Activated T-helper 1 cell treated with anti-CD3 and anti-CD28 coated beads, Interleukin-12 subunit alpha, Interleukin-12 subunit beta, Interleukin-2, Interleukin-4 antibody, amounts not matched to agents 30 ng/mL and 10 ng/mL and 1 ng/mL, durations not matched to agents 14 hours and 24 hours and 36 hours (primary cell): ENCODE data around the gene PTGER1. TPM values are rescaled to one million over a fixed set of nuclear protein-coding genes. Genes with fewer than 3 reads are reported as not detected.
"Not testable (repeated sequence)": the region's sequence is repeated elsewhere in the genome, so short reads cannot be mapped to it uniquely, and the experiment has no call there.

ENCODE experiments used
- DNase-seq: peaks from one replicate; pipeline ENCODE4 v3.0.0; 2021; ENCODE audit warnings: low spot score
- H3K27ac Mint-ChIP-seq: one replicate; pipeline ENCODE4 v1.8.0; 2021; ENCODE audit warnings: mild to moderate bottlenecking, mixed read lengths
- H3K27me3 Mint-ChIP-seq: one replicate; pipeline ENCODE4 v1.8.0; 2022; ENCODE audit warnings: mild to moderate bottlenecking, moderate library complexity, mixed read lengths; ENCODE audit not compliant: insufficient read depth
- H3K36me3 Mint-ChIP-seq: one replicate; pipeline ENCODE4 v1.8.0; 2021; ENCODE audit warnings: low read depth, mixed read lengths
- H3K4me1 Mint-ChIP-seq: one replicate; pipeline ENCODE4 v1.8.0; 2021; ENCODE audit warnings: low read depth, mixed read lengths
- H3K4me3 Mint-ChIP-seq: one replicate; pipeline ENCODE4 v1.8.0; 2021; ENCODE audit warnings: mild to moderate bottlenecking, moderate library complexity, mixed read lengths
- H3K9me3 Mint-ChIP-seq: one replicate; pipeline ENCODE4 v1.8.0; 2021; ENCODE audit warnings: mixed read lengths
- intact Hi-C: fragments of 100-400 bp; cut with micrococcal nuclease; formaldehyde crosslinking; loops from one replicate; pipeline ENCODE4 v1.15.1; 2024
- total RNA-seq: library from RNA; stranded (reverse); gene quantifications from 2 replicates; pipeline ENCODE4 v1.2.3, GENCODE V29; 2022

Gene PTGER1
- total RNA-seq, 1 donor from 2014 or later: 0.44 TPM

- peaks cover 21% of the 10 kb centered on the region for H3K36me3 Mint-ChIP-seq
- no peaks in the 10 kb centered on the region for H3K27me3 Mint-ChIP-seq
- H3K4me3 Mint-ChIP-seq: no peak overlapping the region
- no peaks in the 10 kb centered on the region for H3K9me3 Mint-ChIP-seq
- H3K4me1 Mint-ChIP-seq: peaks cover 50% of the 10 kb centered on the region
- no peak for DNase-seq
- intact Hi-C loops: no loop called here
- no peak overlapping the region for H3K27ac Mint-ChIP-seq
These were observed 36.1 kb upstream of the PTGER1 start for GRCh38 chr19:14511229-14511593.

GRCh38 chr19:14510311-14511228 is 35.4 kb upstream of the PTGER1 start:
- no peak overlapping the region for H3K27ac Mint-ChIP-seq
- no peaks in the 10 kb centered on the region for H3K27me3 Mint-ChIP-seq
- peaks cover 15% of the 10 kb centered on the region for H3K36me3 Mint-ChIP-seq
- intact Hi-C loops: no loop called here
- no peak overlapping the region for H3K4me3 Mint-ChIP-seq
- DNase-seq: no peak
- peaks cover 50% of the 10 kb centered on the region for H3K4me1 Mint-ChIP-seq
- H3K9me3 Mint-ChIP-seq: no peaks in the 10 kb centered on the region

- Mint-ChIP-seq H3K4me3 (no peak overlapping the region), H3K36me3 (no peaks in the 10 kb centered on the region), H3K9me3 (no peaks in the 10 kb centered on the region), H3K4me1 (peaks cover 43% of the 10 kb centered on the region), H3K27ac (peak overlapping the region; percentile 81), H3K27me3 (peaks cover 9% of the 10 kb centered on the region)
- intact Hi-C loops: loop anchor here (1.0 kb wide), 1 partner anchor 10 kb away; the partner anchor contains the start of gene DNAJB1
- DNase-seq: no peak
These were observed 32.8 kb upstream of the PTGER1 start for GRCh38 chr19:14507704-14508542.

GRCh38 chr19:14505488-14506239 is 30.5 kb upstream of the PTGER1 start:
- peaks cover 9% of the 10 kb centered on the region for H3K27me3 Mint-ChIP-seq
- peak overlapping the region; percentile 27 for H3K27ac Mint-ChIP-seq
- H3K9me3 Mint-ChIP-seq: no peaks in the 10 kb centered on the region
- DNase-seq: peak; percentile 63
- H3K4me1 Mint-ChIP-seq: peaks cover 35% of the 10 kb centered on the region
- no peak overlapping the region for H3K4me3 Mint-ChIP-seq
- intact Hi-C loops: no loop called here
- H3K36me3 Mint-ChIP-seq: no peaks in the 10 kb centered on the region

- DNase-seq, H3K9me3 Mint-ChIP-seq, H3K27ac Mint-ChIP-seq, H3K4me3 Mint-ChIP-seq, intact Hi-C loops, H3K36me3 Mint-ChIP-seq, H3K27me3 Mint-ChIP-seq: not testable (repeated sequence)
- H3K4me1 Mint-ChIP-seq: peaks cover 29% of the 10 kb centered on the region
These were observed 29.4 kb upstream of the PTGER1 start for GRCh38 chr19:14504575-14504974.

- no peak for DNase-seq
- H3K9me3 Mint-ChIP-seq: no peaks in the 10 kb centered on the region
- H3K27me3 Mint-ChIP-seq: peaks cover 9% of the 10 kb centered on the region
- peaks cover 27% of the 10 kb centered on the region for H3K4me1 Mint-ChIP-seq
- intact Hi-C loops: no loop called here
- H3K27ac Mint-ChIP-seq: no peak overlapping the region
- no peaks in the 10 kb centered on the region for H3K36me3 Mint-ChIP-seq
- no peak overlapping the region for H3K4me3 Mint-ChIP-seq
These were observed 28.1 kb upstream of the PTGER1 start for GRCh38 chr19:14503285-14503684.

- Mint-ChIP-seq H3K27me3 (peaks cover 9% of the 10 kb centered on the region), H3K4me1 (peaks cover 23% of the 10 kb centered on the region), H3K9me3 (no peaks in the 10 kb centered on the region), H3K36me3 (no peaks in the 10 kb centered on the region), H3K4me3 (no peak overlapping the region), H3K27ac (no peak overlapping the region)
- intact Hi-C loops: no loop called here
- no peak for DNase-seq
These were observed 27.4 kb upstream of the PTGER1 start for GRCh38 chr19:14502334-14503092.

- peak overlapping the region; percentile 79 for H3K4me3 Mint-ChIP-seq
- no peak for DNase-seq
- H3K4me1 Mint-ChIP-seq: peaks cover 12% of the 10 kb centered on the region
- H3K27ac Mint-ChIP-seq: no peak overlapping the region
- intact Hi-C loops: loop anchor here (2.0 kb wide), 1 partner anchor 21 kb away; the partner anchor contains the start of gene DNAJB1
- no peaks in the 10 kb centered on the region for H3K27me3 Mint-ChIP-seq
- no peaks in the 10 kb centered on the region for H3K36me3 Mint-ChIP-seq
- no peaks in the 10 kb centered on the region for H3K9me3 Mint-ChIP-seq
These were observed 22.2 kb upstream of the PTGER1 start for GRCh38 chr19:14497228-14497921.

GRCh38 chr19:14496834-14497227 is 21.7 kb upstream of the PTGER1 start:
- Mint-ChIP-seq H3K27me3 (no peaks in the 10 kb centered on the region), H3K9me3 (no peaks in the 10 kb centered on the region), H3K27ac (peak overlapping the region; percentile 59), H3K4me3 (peak overlapping the region; percentile 79), H3K36me3 (no peaks in the 10 kb centered on the region), H3K4me1 (peaks cover 12% of the 10 kb centered on the region)
- intact Hi-C loops: loop anchor here (2.0 kb wide), 1 partner anchor 22 kb away; the partner anchor contains the start of gene DNAJB1
- DNase-seq: no peak

GRCh38 chr19:14496029-14496833 is 21.1 kb upstream of the PTGER1 start, which contains the start of gene GIPC1:
GIPC1 (minus strand) TSS chr19:14496127; CDS start chr19:14482976, 13,151 bp downstream.
- no peaks in the 10 kb centered on the region for H3K9me3 Mint-ChIP-seq
- H3K27ac Mint-ChIP-seq: peak within 1 kb of the TSS; percentile 65
- intact Hi-C loops: loop anchor here (2.0 kb wide), 1 partner anchor 23 kb away; the partner anchor contains the start of gene DNAJB1
- H3K36me3 Mint-ChIP-seq: peaks cover 3% of the 10 kb centered on the region
- H3K4me1 Mint-ChIP-seq: peaks cover 12% of the 10 kb centered on the region
- DNase-seq: peak; percentile 86
- H3K27me3 Mint-ChIP-seq: no peaks in the 10 kb centered on the region
- peak within 1 kb of the TSS; percentile 87 for H3K4me3 Mint-ChIP-seq

- peaks cover 12% of the 10 kb centered on the region for H3K4me1 Mint-ChIP-seq
- H3K27me3 Mint-ChIP-seq: no peaks in the 10 kb centered on the region
- H3K9me3 Mint-ChIP-seq: no peaks in the 10 kb centered on the region
- H3K4me3 Mint-ChIP-seq: peak overlapping the region; percentile 87
- no peak for DNase-seq
- intact Hi-C loops: loop anchor here (2.0 kb wide), 1 partner anchor 23 kb away; the partner anchor contains the start of gene DNAJB1
- H3K27ac Mint-ChIP-seq: peak overlapping the region; percentile 65
- peaks cover 3% of the 10 kb centered on the region for H3K36me3 Mint-ChIP-seq
These were observed 20.5 kb upstream of the PTGER1 start for GRCh38 chr19:14495672-14496028.
